ENCODE measurements around the gene SLFN5.
A peak's percentile ranks its signal among the peaks of the same experiment; 100 is the strongest.
"Not testable (repeated sequence)": the region's sequence is repeated elsewhere in the genome, so short reads cannot be mapped to it uniquely, and the experiment has no call there.

Gene SLFN5

DNA sequence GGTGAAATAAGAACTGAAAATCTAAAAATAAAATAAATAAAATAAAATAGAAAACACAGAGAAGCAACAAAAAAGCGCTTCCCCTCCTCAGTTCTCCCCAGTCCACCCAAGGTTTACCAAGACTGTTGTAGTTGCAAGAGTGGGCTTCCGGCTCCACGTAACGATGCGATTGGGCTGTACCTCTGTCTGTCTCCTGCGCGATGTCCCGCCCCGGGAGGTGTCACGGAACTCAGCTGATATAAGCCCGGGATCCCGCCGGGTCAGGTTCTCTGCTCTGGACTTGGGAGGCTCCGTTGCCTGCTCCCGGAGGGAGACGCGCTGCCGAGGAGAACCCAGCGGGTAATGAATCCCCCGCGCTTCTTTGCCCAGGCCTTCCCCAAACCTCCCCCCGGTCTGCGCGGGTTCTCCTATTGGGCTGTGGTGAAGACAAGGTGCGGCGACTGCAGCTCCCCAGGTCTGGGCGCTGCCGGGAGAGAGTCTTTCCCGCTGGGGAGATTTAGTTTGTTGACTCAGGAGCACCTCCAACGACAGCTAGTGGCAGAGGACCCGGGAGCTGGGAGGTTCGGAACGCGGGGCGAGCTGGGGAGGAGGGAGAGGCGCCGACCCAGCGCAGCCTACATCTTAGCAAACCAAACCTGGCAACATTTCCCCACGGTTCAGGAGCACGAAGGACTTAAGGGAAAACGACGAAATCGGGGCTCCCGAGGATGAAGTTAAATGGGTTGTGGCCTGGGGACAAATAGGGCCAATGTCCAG lies at the start of gene SLFN5:
SLFN5 (plus strand) TSS at position 268 of the 756 bp plus-strand sequence. CDS start 15,619 bp downstream, outside the sequence.
- DNase-seq, result peak; percentile 94

DNA sequence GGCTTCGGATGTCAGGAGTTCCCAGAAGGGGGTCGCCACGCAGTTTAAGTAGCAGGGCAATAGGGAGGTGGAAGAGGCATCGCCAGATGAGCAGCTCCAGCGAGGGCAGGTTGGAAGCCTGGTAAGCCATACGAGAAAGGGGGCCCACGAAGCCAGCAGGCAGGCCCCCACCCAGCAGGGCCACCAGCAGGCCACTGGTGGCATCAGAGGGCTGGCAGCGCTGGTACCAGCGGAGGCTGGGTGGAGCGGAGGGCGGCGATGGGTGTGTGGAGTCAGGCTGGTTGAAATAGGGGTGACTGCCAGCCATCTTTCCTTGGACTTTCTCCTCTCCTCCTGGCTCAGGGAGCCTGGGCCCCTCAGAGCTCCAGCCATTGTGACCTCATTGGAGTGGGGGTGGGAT lies 48.9 kb upstream of the SLFN5 start, which contains the start of gene SLC35G3:
SLC35G3 (minus strand) TSS at position 393 of the 400 bp plus-strand sequence; CDS start at position 307, 86 bp downstream.
- DNase-seq, result not testable (repeated sequence)

DNA sequence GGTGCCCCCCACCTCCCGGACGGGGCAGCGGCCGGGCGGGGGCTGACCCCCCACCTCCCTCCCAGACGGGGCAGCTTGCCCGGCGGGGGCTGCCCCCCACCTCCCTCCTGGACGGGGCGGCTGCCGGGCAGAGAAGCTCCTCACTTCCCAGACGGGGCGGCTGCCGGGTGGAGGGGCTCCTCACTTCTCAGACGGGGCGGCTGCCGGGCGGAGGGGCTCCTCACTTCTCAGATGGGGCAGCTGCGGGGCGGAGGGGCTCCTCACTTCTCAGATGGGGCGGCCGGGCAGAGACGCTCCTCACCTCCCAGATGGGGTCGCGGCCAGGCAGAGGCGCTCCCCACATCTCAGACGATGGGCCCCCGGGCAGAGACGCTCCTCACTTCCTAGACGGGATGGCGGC lies 47.8 kb upstream of the SLFN5 start:
- DNase-seq, result not testable (repeated sequence)

DNA sequence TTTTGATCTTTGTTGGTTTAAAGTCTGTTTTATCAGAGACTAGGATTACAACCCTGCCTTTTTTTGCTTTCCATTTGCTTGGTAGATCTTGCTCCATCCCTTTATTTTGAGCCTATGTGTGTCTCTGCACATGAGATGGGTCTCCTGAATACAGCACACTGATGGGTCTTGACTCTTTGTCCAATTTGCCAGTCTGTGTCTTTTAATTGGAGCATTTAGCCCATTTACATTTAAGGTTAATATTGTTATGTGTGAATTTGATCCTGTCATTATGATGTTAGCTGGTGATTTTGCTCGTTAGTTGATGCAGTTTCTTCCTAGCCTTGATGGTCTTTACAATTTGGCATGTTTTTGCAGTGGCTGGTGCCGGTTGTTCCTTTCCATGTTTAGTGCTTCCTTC lies 40.3 kb upstream of the SLFN5 start:
- not testable (repeated sequence) for DNase-seq

DNA sequence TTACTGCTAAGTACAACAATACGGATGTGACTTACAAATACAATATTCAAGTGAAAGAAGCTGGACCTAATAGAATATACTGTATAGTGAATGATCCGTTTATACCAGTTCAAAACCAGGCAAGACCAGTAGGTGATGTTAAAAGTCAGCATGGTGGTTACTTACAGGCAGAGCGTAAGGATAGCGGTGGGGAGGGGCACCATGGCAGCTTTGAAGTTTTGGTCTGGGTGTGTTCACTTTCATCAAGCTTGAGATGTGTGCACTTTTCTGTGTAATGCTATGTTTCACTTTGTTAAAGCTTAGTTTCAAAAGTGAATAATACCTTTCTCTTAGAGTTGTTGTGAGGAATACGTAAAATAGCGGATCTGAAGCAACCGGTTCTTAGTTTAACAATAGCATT lies 32.1 kb upstream of the SLFN5 start:
- no peak for DNase-seq

DNA sequence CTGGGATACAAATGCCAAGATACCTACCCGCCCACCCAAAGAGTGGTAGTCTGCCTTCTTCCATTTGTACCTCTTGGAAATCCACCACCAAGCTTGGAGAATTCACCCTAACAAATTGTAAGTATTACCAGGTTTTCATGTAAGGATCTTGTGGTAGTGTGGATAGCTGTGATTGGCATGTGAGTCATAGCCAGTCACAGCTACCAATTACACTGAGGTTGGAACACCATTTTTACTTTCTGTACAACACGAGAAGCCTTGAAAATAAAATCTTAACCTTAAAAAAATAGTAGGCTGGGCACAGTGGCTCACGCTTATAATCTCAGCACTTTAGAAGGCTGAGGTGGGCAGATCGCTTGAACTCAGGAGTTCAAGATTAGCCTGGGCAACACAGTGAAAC lies 30.2 kb upstream of the SLFN5 start:
- DNase-seq, result no peak

DNA sequence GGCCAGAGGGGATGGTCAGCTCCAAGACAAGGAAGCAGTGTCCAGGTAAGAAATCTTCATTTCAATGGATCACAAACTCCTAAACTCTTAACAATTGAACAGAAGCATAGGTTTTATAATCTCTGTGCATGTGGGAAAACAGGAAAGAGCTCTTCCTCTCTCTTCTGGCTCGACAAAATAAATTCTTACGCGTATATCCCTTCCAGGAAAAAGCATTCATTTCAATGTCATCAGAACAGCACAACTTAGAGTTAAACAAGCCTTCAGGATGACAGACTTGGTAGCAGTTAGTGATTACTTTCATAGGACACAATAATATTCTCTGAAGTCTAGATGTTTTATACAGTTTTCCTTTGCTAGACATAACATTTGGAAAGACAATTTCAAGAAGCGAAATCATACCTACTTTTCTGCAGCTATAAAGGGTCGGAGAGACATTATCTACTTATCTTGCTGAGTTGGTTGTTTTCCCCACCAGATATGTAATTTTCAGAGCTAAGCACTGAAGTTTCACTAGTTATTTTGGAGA lies 29.4 kb upstream of the SLFN5 start:
- DNase-seq, result no peak

DNA sequence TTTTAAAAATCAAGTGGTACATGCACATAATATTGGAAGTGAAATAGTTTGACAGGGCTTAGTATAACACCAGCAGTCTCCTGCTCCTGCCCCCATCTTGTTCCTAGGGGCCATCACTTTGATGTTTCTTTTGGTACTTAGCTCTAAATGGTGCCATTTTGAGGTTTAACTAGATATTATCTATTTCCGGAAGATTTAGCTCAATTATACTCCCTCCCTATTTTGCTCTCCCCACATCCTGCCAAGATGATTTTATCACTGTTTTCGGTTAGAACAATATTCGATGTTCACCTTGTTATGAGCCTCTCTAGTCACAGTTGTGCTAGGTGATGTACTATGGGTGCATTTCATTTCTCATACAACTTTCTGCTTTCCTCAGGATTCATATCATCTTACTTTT lies 28.7 kb upstream of the SLFN5 start:
- no peak for DNase-seq

DNA sequence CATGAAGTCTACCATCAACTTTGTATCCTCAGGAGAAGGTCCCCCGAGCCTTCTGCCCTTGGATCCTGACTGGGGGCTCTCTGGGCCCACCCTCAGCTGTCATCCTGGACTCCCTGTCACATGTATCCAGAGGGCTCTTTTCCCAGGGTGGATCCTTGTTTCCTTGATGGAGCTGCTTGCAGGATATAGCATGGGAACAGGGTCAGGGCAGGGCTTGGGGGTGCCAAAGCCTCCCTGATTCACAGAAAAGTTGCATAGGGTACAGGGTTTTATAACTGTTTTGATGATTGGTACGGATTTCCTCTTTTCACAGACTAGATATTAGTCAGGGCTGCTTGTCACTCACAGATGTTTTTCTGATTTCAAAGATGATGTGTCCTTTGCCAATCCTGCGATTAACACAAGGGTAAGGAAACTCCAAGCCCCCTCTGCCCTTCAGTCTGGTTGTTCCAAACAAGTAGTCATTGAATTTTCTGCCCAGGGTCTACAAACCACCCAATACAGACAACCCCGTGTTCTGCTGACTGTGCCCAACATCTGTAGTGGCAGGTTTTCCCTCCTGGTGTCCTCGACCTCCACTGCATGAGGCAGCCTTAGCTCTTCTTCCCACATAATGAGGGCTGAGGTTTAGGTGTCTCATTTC lies 28.1 kb upstream of the SLFN5 start:
- DNase-seq, result no peak

DNA sequence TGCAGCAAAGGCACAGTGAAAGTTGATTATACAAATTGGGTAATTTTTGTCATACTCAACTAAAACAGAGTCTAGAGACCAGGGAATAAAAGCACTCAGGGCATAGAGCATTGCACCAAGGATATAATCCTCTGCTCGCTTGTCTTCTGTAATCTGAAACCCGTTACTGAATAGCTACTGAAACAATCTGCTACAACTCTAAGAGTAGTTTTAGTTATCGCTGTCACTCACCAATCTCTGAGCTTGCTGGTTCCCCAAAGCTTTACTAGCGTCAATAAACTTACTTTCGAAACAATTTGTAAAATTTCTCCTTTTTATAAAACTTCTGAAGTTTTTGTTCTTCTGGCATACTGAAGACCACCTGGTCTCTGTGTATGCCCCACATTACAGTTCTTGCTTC lies 25.8 kb upstream of the SLFN5 start:
- DNase-seq, result no peak

DNA sequence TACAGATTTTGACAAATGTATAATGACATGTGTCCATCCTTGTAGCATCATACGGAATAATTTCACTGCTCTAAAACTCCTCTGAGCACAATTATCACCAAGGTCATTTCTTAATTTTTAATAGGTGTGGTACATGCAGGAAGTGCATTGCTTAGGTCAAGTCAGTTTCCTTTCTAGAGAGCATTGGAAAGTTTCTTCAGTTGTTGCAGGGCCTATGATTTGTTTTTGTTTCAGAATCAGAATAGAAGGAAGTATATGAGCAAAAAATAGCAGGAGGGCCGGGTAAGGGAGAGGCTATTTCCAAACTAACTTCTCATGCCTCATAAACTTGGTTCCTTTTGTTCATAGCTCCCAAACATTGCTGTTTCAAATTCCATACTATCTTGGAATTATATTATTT lies 24.0 kb upstream of the SLFN5 start:
- DNase-seq, result no peak

DNA sequence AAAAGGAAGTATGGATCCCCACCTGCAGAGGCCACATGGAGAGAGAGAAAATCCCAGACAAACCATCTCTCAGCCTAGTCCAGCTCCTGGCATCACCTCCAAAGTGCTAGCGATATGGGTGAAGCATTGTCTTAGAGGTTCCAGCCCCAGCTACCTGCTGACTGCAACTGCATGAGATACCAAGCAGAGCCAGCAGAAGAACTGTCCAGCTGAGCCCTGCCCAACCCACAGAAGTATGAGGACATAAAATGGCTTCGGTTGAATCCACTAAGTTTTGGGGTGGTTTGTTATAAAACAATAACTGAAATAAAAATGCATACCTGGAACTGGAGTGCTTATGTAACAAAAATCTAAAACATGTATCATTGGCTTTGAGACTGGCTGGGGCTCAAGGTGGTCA lies 20.4 kb upstream of the SLFN5 start:
- DNase-seq, result no peak

DNA sequence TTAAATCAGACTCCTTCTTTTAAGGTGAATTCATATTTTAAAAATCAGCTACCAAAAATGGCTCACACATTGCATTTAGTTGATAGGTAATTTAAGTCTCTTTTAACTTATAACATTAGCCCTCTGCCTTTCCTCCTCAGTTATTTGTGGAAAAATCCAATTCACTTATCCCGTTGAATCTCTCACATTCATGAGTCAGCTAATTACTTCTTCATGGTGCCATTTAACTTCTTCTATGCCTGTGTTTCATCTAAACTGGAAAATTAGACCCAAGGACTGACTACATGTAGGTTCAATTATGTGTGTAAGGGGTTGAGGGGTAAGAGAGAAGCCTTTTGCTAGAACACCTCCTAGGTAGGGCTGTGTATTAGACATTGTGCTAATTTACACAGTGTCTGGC lies 18.4 kb upstream of the SLFN5 start:
- DNase-seq, result no peak

DNA sequence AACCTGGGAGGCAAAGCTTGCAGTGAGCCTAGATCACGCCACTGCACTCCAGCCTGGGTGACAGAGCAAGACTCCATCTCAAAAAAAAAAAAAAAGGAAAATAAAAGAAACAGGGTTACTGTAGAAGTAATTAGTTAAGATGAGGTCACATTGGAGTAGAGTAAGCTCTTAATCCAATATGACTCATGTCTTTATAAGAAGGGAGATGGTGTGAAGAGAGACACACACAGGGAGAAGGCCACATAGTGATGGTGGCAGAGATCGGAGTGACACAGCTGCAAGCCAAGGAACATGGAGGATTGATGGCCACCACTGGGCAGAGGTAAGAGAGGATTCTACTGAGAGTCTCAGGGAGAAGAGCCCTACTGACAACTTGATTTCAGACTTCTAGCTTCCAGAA lies 15.3 kb upstream of the SLFN5 start:
- DNase-seq, result no peak

DNA sequence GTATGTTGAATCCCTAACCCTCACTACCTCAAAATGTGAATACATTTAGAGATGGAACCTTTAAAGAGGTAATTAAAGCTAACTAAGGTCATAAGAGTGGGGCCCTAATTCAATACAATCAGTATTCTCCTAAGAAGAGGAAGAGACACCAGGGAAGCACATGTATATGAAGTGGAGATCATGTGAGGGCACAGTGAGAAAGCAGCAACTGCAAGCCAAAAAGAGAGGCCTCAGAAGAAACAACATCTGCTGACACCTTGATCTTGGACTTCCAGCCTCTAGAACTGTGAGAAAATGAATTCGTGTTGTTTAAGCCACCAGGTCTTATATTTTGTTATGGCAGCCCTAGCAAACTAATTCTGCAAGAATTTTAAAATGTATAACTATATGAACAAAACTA lies 13.2 kb upstream of the SLFN5 start:
- no peak for DNase-seq

DNA sequence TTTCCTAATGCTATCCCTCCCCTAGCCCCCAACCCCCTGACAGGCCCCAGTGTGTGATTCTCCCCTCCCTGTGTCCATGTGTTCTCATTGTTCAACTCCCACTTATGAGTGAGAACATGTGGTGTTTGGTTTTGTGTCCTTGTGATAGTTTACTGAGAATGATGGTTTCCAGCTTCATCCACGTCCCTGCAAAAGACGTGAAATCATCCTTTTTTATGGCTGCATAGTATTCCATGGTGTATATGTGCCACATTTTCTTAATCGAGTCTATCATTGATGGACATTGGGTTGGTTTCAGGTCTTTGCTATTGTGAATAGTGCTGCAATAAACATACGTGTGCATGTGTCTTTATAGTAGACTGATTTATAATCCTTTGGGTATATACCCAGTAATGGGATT lies 8.6 kb upstream of the SLFN5 start:
- DNase-seq, result not testable (repeated sequence)

DNA sequence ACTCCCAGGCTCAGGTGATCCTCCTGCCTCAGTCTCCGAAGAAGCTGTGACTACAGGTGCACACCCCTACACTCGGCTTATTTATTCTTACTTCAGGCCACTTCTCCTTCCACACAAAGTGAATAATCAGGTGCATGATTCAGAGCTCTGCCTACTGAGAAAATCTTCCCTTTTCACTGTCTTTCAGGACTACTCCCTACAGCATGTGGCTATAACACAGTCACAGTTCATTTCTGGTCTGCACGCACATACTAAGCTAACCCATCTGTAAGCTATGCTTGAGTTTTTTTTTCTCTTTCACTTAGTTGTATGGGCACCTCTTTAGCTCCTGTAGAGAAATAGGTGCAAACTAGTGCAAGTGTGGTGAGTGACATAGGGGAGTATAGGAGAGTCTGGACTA lies 7.6 kb upstream of the SLFN5 start:
- DNase-seq, result no peak

DNA sequence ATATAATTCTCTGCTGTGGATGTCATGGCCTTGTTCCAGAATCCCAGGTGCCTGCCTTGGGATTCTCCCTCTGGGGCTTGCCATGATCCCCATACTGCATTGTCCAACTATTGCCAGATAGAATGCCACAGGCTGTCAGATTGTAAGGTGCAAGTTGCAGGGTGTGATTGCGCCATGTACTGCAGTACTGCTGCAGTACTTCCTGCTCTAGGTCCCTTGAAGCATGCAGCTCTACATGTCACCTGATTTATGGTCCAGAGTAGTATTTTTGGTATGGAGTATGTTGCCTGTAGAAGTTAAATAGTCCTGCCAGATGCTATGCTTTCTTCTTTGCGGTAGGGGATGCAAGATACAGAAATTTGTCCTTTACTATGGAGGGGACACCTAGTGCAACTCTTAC lies 7.0 kb upstream of the SLFN5 start:
- DNase-seq, result no peak

DNA sequence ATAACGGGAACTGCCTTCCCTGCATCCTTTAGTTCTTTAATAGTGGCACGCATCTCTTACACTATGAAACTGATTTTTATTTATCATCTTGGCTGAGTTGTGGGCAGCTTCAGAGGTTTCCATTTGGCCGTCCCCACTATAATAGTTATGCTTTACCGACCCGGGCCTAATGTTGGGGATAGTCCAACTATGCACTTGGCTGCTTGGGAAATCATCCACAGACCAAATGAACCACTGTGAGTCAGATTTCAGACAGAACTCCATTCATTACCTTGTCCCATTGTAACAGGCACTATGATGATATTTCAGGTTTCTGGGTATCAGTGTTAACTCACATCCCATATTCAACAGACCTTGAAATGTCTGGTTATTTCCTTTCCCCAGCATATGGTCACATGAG lies 6.1 kb upstream of the SLFN5 start:
- DNase-seq, result no peak

DNA sequence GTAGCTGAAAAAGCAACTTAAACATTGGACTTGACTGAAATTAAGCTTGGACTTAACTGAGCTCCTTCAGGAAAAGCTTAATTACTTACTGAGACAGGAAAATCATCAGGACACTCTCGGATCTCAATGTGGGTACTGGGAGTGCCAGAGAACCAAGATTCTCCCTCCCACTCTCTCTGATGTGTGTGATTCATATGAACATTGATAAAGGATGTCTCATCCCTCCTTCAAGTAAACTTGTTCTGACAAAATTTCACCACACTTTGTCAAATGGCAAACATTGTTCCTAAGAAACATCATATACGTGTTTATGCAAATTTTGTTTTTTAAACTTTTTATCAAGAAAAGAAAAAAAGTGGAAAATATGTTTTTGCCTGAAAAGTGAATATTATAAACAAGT lies 4.1 kb upstream of the SLFN5 start:
- DNase-seq, result no peak

DNA sequence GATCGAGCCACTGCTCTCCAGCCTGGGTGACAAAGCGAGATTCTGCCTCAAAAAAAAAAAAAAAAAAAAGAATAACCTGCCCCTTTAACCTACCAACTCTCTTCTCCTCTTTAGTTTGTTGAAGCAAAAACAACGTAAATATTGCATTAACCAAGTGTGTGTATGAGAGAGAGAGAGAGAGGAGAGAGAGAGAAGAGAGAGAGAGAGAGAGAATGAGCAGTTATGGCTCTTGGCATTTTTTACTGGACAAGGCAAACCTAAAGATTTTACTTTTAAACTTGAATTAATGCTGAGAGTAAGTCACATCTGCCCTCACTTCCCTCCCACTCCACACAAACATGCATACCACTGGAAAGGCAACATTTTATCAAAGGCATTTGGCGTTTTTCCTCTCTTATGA lies 3.0 kb upstream of the SLFN5 start:
- DNase-seq, result no peak

DNA sequence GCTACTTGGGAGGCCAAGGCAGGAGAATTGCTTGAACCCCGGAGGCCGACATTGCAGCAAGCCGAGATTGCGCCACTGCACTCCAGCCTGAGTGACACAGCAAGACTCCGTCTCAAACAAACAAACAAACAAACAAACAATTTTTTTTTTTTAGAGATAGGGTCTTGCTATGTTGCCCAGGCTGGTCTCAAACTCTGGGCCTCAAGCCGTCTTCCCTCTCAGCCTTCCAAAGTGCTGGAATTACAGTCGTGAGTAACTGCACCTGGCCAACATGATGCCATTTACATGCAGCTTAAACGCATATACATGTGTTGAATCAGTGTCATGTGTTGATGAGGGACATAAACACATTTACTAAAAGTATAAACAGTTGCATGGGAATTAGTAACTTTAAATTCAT lies 2.0 kb upstream of the SLFN5 start:
- DNase-seq, result no peak

DNA sequence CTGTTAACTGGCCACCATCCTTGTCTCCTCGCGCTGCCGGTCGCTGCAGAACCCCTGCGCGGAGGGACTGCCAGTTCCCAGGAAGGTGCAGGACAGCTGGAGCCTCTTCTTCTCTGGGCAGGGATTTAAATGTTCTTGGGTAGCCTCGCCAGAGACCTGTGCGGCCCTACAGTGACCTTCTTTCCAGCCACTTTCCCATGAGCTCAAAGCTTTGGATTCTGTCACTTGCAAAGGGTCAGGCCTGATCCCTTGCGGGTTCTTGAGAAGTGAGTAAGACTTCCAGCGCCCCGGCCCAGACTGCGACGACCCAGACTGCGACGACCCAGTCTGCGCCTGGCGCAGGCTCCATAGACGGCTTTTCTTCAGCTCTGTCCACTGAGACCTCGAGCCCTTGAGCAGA lies 1.4 kb upstream of the SLFN5 start:
- no peak for DNase-seq

DNA sequence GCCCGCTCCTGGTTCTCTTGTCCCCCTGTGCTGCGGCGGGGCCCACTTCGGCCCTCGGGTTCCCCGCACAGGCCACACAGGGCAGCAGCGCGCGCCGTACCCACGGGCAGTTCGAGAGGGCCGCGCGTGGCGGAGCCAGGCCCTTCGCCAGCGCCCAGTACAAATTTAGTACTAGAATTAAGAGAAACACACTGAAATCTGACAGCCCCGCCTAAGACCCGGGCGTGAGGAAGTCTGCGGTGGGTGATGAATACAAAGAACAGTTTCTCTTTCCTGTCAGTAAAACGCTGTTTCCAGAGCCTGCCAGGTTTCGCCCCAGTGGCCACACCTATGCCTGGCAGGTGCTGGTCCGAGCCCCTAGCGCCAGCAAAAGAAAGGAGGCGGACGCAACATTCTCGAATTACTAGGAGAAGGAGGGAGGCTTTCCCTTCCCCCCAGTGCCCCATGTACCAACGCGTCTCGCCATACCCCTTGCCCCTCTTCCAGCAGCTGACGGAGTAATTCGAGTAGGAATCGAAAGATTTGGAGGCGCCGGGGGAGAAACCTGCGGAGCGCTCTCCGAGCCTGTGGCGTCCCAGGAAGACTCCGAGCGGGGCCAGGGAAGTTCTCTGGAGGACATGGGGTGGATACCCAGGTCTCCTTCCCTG lies 591 bp upstream of the SLFN5 start:
- peak; percentile 59 for DNase-seq
